Body of pancreas (tissue), 4 donors: ENCODE measurements around the gene DUSP14.

Experiments
- POLR2A ChIP-seq, 3 donors: fragments of 450-650 bp; IDR thresholded peaks; one replicate each; pipeline ENCODE4 v1.6.1; 2016; ENCODE audit warnings: antibody characterized with exemption in 3 of 3, mild to moderate bottlenecking in 2 of 3
- TF ChIP-seq, protein P1 (sequence below), 7 experiments: fragments of 450-650 bp in 4 of 7; fragments of 200-600 bp in 3 of 7; sonication (generic) in 3 of 7; IDR thresholded peaks; one replicate each; pipeline ENCODE4 v1.5.1; 2016 to 2019; ENCODE audit warnings: antibody characterized with exemption in 7 of 7

DNA sequence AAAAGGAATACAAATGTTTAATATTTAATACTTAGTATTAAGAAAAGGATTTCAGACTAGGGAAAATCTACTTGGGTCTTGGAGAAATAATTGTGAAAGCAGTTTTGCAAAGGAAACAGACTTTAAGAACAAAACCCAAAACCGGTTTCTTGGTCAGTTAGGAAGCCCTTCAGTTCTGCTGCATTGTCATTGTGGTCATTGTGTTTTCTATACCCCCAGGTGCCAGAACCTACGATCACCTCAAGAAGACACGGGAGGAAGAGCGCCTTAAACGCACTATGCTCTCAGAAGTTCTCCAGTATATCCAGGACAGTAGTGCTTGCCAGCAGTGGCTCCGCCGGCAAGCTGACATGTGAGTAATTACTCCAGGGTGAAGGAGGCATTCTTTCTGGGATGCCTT, 19.5 kb upstream of the DUSP14 start:
- TF ChIP-seq, protein P1, sequence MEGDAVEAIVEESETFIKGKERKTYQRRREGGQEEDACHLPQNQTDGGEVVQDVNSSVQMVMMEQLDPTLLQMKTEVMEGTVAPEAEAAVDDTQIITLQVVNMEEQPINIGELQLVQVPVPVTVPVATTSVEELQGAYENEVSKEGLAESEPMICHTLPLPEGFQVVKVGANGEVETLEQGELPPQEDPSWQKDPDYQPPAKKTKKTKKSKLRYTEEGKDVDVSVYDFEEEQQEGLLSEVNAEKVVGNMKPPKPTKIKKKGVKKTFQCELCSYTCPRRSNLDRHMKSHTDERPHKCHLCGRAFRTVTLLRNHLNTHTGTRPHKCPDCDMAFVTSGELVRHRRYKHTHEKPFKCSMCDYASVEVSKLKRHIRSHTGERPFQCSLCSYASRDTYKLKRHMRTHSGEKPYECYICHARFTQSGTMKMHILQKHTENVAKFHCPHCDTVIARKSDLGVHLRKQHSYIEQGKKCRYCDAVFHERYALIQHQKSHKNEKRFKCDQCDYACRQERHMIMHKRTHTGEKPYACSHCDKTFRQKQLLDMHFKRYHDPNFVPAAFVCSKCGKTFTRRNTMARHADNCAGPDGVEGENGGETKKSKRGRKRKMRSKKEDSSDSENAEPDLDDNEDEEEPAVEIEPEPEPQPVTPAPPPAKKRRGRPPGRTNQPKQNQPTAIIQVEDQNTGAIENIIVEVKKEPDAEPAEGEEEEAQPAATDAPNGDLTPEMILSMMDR (IDR thresholded peaks at IDR 0.05), result no peak
- TF ChIP-seq POLR2A (IDR thresholded peaks at IDR 0.05), result no peak
